Measurements from ENCODE around the gene USPL1. TPM values are rescaled to one million over a fixed set of nuclear protein-coding genes. Genes with fewer than 3 reads are reported as not detected.
A peak's percentile ranks its signal among the peaks of the same experiment; 100 is the strongest.

The USPL1 gene
- total RNA-seq, 4 donors from 2014 or later: 19.7 to 62.1 (median 27.1) TPM

DNA sequence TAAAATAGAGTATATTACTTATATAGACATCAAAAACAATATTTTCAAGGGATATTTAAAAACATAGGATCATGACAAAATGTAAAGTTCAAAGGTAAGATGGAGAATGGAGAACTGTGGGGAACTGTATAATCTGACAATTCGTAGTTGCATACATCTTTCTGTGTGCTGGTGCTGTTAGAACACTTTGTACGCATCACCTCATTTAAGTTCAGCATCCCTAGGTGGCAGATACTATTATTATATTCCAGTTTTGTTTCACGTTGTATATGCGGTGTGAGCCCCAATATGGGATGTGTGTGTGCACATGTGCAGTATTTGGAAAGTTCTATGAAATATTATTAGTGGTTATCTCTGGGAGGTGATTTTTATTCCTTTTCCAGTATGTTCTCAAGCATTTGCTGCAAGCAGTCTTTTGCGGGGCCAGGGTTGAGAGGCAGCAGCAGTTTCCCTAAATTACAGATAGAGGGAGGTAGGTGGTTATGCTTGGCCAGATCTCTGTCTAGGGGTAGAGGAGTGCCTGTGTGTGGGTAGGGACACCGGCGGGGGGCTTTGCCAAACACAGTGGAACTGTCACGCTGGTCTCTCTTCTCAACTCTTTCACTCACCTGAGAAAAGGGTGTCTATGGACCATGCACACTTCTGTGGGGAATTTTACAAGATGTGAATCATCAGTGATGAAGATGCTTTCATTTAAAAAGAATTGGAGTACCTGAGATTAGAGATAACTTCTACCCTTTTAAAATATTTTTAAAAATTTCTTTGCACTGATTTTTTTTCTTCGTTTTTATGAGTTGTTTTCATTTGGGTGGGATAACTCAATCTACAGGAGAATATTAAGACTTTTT is 62.0 kb downstream of the USPL1 start:
- DNase-seq: no peak
- H3K27me3 ChIP-seq: no peaks in the 10 kb centered on the region
- no peaks in the 10 kb centered on the region for H3K36me3 ChIP-seq
- H3K4me1 ChIP-seq: no peaks in the 10 kb centered on the region
- H3K9me3 ChIP-seq: no peaks in the 10 kb centered on the region
- intact Hi-C loops (cut with DNase I; ENCODE audit: low total_unique reads): no loop called here
- TF ChIP-seq POLR2A (IDR thresholded peaks at IDR 0.05): no peak
- TF ChIP-seq, protein P1, sequence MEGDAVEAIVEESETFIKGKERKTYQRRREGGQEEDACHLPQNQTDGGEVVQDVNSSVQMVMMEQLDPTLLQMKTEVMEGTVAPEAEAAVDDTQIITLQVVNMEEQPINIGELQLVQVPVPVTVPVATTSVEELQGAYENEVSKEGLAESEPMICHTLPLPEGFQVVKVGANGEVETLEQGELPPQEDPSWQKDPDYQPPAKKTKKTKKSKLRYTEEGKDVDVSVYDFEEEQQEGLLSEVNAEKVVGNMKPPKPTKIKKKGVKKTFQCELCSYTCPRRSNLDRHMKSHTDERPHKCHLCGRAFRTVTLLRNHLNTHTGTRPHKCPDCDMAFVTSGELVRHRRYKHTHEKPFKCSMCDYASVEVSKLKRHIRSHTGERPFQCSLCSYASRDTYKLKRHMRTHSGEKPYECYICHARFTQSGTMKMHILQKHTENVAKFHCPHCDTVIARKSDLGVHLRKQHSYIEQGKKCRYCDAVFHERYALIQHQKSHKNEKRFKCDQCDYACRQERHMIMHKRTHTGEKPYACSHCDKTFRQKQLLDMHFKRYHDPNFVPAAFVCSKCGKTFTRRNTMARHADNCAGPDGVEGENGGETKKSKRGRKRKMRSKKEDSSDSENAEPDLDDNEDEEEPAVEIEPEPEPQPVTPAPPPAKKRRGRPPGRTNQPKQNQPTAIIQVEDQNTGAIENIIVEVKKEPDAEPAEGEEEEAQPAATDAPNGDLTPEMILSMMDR (IDR thresholded peaks at IDR 0.05): peak; percentile 46 to 53 (median 48)
- H3K27ac ChIP-seq: no peak overlapping the region
- H3K4me3 ChIP-seq: no peak overlapping the region

DNA sequence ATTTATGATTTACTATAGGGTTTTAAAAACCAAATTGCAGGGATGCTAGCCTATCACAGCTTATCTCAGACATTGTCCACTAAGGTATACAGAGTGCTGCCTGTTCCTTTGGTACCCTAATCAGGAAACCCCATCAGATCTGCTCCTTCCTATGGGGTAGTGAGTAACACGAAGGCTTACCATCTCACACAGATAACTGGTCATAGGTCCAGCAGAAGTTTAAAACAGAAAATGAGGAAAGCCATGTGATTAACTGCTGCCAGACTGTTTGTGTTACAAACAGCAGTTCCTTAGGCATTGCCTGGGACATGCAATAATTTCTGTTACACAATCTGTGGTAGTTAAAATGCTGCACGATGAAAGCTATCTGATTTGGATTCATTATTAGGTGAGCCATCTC is 64.1 kb downstream of the USPL1 start:
- Histone ChIP-seq H3K36me3 (no peaks in the 10 kb centered on the region), H3K27me3 (no peaks in the 10 kb centered on the region), H3K27ac (peak overlapping the region; percentile 72 to 86), H3K4me3 (no peak overlapping the region), H3K9me3 (no peaks in the 10 kb centered on the region), H3K4me1 (no peaks in the 10 kb centered on the region)
- TF ChIP-seq POLR2A (IDR thresholded peaks at IDR 0.05): no peak
- TF ChIP-seq, protein P1 (IDR thresholded peaks at IDR 0.05): no peak
- intact Hi-C loops (cut with DNase I; ENCODE audit: low total_unique reads): no loop called here
- DNase-seq: peak in 1 of 2 donors; percentile 43

DNA sequence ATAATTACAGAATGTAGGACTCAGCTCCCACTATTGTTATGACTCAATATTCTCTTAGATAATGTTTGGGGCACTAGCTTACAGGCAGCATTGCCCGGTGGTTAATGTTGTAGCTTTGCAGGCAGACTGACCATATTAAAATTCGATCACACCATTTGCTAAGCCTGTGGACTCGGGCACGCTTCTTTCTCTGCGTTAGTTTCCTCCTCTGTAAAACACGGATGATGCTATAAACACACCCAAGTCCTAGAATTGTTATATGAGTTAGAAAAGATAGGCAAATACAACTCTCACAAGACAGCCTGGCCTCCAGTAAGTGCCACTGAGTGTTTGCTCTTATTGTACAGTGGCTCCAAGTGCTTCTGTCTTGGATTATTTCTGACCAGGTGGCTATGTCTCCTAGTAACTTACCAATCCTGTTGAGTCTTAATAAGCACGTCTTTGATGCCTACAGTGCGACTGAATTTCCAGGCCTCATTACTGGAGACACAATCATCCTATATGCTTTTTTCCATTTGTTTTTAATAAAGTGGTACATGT is 67.7 kb downstream of the USPL1 start:
- DNase-seq: no peak
- Histone ChIP-seq H3K36me3 (no peaks in the 10 kb centered on the region), H3K4me1 (no peaks in the 10 kb centered on the region), H3K27ac (no peak overlapping the region), H3K27me3 (no peaks in the 10 kb centered on the region), H3K4me3 (no peak overlapping the region), H3K9me3 (no peaks in the 10 kb centered on the region)
- TF ChIP-seq POLR2A (IDR thresholded peaks at IDR 0.05): no peak
- TF ChIP-seq, protein P1 (IDR thresholded peaks at IDR 0.05): no peak
- intact Hi-C loops (cut with DNase I; ENCODE audit: low total_unique reads): no loop called here

DNA sequence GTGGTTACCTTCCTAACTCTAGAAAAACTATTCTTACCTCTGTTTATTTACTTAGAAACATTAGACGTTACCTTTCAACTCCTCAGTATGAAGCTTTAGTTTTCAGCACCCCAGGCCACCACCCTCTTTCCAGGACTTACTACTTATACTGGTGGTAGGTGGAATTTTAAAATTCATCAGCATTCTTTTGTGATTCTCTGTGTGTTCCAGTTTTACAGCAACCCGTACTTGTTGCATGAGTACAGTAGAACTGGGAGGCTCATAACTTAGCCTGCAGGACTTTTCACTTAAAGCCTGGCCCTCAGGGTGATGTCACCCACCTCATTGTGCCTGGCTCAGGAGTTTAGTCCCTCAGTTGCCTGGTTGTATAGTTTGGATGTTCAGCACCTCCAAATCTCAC is 68.3 kb downstream of the USPL1 start:
- no peaks in the 10 kb centered on the region for H3K9me3 ChIP-seq
- H3K27me3 ChIP-seq: no peaks in the 10 kb centered on the region
- no peaks in the 10 kb centered on the region for H3K36me3 ChIP-seq
- no peak overlapping the region for H3K27ac ChIP-seq
- TF ChIP-seq, protein P1 (IDR thresholded peaks at IDR 0.05): no peak
- TF ChIP-seq POLR2A (IDR thresholded peaks at IDR 0.05): no peak
- DNase-seq: no peak
- no peak overlapping the region for H3K4me3 ChIP-seq
- intact Hi-C loops (cut with DNase I; ENCODE audit: low total_unique reads): no loop called here
- peaks cover 0 to 4% of the 10 kb centered on the region in 2 donors for H3K4me1 ChIP-seq

DNA sequence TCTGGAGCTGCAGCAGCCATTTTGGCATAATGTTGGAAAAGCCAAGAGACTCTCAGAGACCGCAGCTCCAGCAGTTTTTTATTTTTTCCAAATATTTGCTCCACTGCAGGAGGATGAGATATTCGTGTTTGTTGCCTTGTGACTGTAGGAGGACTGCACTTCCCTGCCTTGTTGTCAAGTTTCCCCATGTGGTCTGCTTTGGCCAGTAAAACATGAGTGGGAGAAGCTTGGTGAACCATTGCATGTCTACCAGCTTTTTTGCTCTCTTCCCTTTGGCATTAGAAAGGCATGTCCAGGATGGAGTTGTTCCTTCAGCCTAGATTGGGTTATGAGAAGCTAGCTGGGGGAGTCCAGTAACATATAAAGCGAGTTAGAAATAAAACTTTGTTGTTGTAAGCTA is 69.9 kb downstream of the USPL1 start:
- H3K36me3 ChIP-seq: no peaks in the 10 kb centered on the region
- H3K27ac ChIP-seq: no peak overlapping the region
- H3K9me3 ChIP-seq: no peaks in the 10 kb centered on the region
- no peak overlapping the region for H3K4me3 ChIP-seq
- no peak for TF ChIP-seq POLR2A (IDR thresholded peaks at IDR 0.05)
- TF ChIP-seq, protein P1 (IDR thresholded peaks at IDR 0.05): no peak
- no peak for DNase-seq
- H3K27me3 ChIP-seq: no peaks in the 10 kb centered on the region
- H3K4me1 ChIP-seq: peaks cover 0 to 4% of the 10 kb centered on the region in 2 donors
- intact Hi-C loops (cut with DNase I; ENCODE audit: low total_unique reads): no loop called here
